ENCODE measurements around the gene SLC1A5. TPM values are rescaled to one million over a fixed set of nuclear protein-coding genes. Genes with fewer than 3 reads are reported as not detected.

SLC1A5 gene
- polyA plus RNA-seq, 1 donor, result 22.7 TPM

DNA sequence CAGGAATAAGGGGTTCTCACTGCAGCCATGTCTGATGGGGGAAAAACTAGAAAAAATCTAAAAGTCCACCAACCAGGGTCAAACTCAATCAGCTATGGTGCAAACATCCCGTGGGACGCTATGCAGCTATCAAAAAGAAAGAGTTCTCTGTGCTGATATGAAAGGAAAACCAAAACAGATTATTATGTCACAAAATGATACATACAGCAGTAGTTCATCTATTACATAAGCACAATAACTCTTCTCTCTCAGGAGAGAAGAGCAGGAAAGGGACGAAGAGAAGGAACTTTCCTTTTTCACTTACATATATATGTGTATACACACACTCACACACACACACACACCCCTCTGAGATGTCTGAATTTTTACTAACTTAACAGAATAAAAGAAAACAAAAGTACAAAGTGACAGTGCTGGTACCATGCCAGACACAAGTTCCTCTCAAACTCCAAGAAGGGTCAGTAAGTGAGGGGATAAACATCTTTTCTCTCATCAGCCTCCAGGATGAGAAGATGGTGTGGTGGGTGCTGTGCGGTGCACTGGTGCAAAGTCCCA is 45.4 kb downstream of the SLC1A5 start:
- DNase-seq, result no peak

DNA sequence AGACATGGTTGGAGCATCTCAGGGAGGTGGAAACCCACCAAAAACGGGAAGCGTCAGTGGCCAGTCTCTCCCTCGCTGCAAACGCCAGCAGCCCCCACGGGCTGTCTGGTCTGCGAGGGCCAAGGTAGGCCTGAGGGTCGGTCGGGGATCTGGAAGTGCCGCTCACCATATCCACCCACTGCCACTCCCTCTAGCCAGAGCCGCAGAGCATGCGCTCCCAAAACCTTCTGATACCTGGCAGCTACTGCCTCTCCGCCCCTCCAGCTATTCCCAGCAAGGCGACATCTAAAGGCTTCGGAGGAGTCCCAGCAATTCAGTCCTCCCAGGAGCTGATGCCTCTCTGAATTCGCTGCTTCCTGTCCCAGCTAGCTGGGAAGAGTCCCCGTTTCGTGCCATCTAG is 46.9 kb downstream of the SLC1A5 start:
- no peak for DNase-seq

DNA sequence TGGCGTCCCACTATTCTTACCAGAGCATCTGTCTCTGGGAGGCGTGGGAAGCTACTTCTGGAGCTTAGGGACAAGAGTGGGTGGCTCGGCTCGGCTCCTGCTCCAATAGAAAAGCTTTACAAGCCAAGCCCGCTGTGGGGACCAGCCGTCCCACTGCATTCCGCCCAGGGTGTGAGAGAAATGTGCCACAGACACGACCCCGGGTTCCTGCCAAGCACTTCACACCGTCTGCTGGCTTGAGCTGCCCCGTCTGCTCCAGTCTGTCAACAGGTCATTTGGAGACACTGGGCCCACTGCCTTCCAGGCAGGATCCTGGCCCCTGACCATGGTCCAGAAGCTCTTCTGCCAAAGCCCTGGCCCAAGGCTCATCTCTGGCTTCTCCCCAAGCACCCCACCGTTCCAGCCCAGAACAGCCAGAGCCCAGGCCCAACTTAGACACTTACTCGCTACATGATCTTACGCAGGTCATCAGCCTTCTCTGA is 49.1 kb downstream of the SLC1A5 start:
- DNase-seq, result no peak

DNA sequence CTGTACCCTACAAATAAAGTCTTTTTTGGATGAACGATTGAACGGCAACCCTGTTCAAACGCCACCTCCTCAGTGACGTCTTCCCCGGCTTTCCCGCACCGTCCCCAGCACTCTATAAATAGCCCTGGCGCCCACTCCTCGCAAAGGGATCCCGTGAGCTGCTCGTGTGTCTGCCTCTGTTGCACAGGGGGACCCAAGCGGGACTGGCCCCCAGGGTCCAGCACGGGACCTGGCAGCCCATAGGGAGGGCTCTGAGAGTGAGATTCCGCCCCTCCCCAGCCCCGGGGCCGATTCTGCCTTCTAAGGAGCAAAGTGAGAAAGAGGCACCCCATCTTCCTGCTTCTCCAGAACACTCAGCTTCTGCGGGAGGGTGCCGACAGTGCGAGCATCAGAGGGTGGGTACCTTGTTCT is 50.6 kb downstream of the SLC1A5 start:
- no peak for DNase-seq

DNA sequence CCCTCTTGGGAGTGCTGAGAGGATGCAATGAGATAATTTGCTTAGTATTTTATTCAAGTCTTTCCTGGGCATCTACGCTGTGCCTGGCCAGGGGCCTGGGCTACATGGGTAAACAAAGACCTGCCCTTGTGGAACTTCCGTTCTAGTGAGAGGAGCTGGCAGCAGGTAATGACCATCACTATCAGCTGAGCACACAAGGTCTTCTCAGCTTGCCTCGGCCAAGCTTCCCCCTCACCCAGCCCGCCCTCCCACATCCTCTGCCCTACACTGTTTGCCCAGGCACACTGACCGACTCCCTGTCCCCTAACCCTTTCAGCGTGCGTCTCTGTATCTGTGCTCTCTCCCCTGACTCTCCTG is 51.1 kb downstream of the SLC1A5 start:
- DNase-seq, result no peak

DNA sequence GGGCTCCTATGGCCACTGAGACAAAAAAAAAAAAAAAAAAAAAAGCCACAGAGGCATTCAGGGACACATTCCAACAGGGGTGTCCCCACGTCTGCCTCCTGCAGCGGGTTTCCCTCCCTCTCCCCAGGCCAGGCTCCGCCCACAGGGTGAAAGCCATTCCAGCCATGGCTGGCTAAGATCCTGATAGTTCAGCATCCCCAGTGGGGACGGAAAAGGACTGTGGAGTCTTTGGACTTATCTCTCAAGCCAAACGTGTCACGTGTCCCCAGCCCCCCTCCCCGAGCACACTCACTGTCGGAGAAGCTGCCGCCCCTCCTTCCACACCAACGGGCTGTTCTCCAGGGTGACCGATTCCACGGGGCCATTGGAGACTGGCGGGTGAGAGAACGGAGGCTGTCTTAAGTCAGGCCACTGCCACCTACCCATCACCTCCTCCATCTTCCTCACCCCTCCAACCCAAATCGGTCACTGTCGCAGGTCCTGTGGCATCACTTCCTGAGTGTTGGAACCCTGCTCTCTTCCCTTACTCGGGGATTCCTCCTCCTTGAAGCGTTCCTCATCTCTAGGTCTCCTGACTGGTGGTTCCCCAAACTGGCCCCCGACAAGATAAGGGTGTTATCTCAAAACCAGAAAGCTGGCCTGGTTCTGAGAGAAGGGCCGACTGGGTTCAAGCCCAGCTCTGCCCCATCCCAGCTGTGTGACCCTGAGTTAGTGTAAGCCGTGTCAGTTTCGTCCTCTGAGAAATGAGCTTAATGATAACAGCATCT is 51.7 kb downstream of the SLC1A5 start:
- DNase-seq, result no peak

DNA sequence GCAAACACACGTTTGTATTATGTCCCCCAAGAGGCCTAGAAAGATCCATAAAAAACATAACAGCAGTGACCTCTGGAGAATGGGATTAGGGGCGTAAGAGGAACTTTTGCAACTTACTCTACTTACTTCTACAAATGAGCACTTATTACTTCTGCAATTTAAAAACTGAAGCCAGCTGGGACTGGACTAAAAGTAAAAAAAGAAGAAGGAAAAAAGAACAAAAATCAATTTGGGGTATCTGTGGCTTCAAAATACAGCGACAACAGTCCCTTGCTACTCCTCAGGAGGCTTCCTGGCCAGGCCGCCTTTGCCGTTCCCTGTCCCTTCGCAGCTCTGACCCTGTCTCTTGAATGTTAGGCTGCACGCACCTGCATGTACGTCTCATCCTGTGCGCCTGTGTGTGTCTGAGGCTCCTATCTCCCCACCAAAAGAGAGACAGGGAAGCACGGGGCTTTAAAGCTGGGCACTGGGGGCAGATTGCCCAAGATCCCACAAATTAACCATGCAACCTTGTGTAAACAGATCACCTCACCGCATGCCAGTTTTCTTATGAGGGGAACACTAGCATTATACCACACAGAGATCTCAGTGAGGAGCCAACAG is 54.6 kb downstream of the SLC1A5 start:
- DNase-seq, result no peak

DNA sequence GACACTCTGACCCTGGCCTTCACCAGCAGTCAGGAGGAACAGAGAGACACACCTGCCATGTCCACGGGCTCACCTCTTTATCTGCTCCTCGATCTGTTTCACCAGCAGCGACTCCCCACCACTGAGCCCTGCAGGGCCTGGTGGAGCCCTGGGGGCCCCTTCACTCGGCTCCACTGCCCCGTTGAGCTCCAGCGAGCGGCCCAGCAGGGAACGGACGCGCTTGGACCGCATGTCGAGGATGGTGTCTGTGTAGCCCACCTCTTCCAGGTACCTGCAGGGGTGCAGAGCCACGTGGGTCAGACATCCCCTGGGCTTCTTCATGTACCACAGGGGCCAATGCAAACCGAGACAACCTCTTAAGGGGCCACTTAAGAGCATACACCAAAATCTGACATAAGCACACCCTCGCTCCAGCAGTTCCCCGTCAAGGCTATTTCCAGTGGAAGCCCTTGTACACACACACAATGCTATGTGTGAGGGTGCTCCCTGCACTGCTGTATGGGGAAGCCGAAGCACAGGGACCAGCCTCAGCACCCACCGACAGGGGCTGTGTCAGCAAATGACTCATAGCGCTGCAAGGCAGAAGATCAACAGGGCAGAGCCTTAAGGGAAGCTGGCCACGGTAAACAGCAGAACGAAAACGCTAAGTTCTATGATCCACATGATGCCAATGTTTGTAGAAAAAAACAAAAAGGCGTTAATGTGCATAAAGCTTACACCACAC is 55.3 kb downstream of the SLC1A5 start:
- DNase-seq, result no peak

DNA sequence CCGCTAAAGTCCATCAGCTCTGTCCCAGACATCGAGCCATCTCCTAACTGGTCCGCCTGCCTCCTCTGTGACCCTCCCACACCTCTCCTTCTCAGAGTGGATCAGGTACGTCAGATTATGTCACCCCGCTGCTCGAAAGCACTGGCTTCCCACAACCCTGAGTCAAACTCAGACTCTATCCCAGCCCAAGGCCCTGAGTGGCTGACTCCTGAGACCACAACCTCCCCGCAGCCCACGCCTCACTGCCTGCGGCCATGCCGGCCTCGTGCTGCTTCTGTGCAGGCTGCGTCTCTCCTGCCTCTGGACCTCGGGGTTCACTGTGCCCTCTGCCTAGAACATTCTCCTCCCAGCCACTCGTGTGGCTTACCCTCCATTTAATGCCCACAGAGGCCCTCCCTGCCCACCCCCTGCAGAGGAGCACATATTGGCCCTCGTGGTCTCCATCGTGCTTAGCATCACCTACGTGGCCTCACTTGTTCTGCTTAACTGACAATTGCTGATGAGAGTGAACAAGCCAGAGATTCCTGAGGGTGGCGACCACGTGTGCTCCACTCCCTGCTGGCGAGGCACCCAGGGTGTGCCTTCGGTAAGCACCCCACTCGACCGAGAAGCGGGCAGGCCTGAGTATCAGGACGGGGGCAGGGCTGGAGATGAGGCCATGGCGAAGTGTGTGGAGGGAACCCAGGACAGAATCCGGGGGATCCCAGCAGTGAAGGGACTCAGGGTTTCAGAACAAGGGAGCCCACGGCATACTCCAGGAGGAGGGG is 56.0 kb downstream of the SLC1A5 start:
- DNase-seq, result no peak

DNA sequence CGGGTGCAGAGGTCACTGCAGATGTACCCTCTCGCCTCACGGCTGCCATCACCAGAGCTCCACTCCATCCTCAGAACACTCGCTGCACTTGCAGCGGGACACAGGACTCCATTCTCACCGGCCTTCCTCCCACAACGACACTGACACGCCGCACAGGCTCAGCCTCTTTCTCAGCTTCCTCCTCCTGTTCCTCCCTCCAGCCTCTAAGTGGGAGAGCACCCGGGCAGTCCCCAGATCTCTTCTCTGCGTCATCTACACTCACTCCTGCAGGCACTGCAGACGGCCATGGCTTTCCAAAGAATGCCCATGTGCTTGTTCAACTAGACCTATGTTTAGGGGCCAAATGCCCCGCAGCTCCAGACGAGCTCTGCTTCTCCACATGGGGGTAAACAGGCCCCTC is 56.8 kb downstream of the SLC1A5 start:
- DNase-seq, result no peak

DNA sequence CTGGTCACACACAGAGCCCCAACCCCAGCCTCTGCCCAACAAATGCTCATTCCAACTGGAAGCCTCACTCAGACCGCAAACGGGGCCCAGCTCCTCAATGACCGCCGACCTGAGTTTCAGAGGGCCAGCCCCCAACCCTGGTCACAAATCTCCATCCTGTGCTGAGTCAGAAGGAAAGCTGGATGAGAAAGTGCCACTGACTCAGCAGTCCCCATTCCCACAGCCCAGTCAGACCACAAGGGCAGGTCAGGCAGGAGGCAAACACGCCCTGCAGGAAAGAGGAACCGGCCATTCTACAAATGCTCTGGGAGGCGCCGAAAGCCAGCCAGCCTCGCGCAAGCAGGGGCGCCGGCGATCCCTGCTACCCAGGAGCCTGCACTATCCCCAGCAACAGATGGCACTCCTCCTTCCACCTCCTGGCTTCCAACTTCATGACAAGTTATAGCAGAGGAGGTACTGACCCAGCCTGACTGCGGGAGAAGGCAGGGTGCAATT is 57.3 kb downstream of the SLC1A5 start:
- no peak for DNase-seq

DNA sequence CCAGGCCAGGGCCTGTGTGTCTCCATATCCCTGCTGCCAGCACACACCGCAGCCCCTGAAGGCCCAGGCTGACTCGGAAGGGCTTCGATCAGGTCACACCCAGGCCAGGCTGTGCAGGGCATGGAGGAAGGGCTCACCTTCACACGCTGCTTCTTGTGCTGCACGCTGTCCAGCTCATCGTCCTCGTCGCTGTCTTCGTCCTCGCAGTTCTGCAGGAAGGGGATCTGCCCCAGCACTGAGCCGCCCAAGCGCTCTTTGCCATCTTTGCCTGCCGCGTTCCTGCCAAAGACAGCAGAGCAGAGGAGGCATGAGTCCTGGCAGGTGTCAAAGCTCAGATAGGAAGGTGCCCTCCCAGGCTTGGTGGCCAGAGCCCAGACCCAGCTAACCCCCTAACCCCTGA is 57.8 kb downstream of the SLC1A5 start:
- DNase-seq, result no peak

DNA sequence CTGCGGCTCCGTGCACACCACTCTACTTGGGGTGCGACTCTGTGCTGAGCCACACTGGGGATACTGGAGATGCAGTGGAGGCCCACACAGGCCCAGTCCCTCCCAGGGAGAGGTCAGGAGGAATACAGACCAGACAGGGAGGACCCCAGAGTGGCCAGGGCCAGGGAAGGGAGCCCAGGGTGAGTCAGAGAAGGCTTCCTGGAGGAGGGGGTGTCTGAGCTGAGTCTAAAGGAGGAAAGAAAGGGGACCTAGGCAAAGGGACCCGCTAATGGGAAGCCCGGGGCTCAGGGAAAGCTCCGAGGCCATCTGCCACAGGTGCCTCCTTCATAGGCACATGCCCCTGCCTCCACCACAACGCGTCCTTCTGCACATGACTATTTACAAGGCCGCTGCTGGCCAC is 58.2 kb downstream of the SLC1A5 start:
- no peak for DNase-seq

DNA sequence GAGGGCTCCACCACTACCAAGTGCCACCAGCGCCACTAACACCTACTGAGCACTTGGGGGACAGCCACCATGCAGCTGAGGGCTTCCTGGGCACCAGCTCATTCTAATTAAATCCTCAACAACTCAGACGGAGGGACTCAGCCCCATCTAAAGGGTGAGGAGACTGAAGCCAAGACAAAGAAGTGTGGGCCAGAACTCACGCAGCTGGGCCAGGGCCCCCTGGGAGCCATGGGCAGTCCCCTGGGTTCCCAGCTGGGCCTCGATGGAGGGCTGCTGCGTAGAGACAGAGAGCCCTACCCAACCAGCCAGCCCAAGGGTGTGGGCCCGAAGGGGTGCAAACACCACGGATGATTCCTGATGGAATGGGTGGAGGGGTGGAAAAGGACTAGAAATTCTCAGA is 58.7 kb downstream of the SLC1A5 start:
- no peak for DNase-seq

DNA sequence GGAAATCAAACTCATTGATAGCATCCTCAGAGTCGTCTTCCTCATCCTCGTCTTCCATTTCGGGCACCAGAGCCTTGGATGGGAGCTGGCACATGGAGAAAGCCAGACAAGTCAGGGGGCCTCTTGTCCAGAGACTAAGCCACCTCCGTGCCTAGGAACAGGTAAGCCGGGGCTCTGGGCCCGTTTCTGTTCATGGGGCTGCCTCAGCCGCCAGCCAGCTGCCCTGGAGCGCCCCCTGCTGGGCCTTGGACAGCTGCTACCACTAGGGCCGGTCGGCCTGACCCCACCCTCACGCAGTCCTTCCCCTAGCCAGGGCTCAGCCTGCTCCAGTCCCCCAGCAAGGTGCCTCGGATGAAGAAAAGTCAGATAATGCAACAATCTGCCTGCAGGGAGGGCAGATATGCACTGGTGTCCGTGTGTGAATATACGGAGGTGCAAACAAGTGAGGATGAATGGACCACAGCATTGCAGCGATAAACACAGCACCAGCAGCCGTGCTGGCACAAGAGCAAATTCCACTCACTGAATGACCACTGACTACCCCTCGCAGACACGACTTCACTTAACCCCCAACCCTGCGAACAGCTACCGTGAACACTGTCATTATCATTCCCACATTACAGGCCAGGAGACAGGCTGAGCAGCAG is 59.6 kb downstream of the SLC1A5 start:
- peak; percentile 73 for DNase-seq

DNA sequence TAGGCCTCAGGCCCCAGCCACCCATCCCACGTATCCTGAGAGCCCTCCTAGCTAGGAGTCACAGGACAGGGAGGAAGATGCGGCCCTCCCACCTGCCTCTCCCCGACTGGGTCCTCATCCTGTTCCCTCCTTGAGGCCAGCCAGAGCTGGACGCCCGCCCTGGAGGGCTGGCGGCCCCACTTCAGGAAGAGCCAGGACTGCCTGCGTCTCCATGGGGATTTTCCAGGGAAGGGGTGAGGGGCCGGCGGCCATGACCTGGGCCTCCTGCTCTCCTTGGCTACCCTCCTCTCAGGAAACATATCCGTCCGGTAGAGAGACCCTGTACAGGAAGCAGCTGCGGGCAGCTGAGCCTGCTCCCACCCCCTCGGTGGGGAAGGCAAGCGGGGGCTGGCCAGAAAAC is 60.2 kb downstream of the SLC1A5 start:
- no peak for DNase-seq

DNA sequence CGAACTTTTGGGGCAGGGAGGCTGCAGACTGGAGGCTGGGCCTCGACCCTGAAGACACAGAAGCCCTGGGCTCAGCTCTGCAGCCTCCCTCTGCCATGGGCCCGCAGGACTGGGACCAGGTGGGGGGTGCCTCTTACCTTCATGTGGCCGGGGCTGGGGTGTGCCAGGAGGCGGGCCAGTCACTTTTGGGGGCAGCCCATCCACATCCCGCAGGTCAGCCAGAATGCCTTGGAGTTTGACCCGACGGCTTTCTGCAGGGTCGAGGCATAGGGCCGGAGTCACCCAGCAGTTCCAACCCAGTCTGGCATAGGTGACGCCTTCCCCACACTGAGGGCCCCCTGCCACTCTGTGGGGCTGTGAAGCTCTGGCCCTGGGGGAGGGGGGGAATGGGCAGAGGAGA is 60.6 kb downstream of the SLC1A5 start:
- no peak for DNase-seq

DNA sequence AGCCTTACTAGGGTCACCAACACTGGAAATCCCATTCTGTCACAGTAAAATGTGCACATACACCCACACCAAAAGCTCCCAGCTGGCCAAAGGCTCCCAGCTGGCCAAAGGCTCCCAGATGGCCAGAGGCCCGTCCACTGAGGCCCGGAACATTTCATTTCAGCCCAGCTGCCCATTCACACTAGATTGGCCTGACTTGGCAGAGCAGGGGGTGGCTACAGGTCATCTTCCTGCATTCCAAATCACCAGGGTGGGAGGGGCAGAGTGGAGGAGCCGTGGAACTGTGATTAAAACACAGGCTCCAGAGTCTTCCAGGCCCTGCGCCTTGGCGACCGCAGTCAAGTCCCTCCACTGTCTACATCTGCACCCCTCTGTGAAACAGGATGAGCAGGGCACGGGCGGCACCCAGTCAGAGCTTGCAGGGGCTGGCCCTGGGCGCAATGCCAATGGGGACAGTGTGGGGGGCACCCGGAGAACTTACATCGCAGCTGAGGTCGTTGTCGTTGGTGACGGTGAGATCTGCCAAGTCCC is 61.4 kb downstream of the SLC1A5 start:
- no peak for DNase-seq

DNA sequence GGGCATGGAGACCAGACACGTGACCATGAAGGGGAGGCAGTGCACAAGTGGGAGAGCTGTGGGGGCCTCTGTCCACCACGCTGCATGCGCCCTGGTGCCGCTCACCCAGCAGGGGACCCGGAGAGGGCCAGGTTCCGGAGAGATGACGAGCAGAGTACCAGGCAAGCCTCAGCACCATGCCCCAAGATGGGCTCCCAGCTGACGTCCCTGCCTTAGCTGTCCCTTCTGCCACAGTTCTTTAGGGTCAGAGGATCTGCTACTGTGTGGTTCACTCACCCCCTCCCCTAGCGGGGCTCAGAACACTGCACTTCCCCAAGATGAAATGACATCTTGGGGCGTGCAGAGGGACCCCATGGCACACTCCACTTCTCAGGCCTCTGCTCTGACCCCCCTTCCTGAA is 61.8 kb downstream of the SLC1A5 start:
- no peak for DNase-seq

DNA sequence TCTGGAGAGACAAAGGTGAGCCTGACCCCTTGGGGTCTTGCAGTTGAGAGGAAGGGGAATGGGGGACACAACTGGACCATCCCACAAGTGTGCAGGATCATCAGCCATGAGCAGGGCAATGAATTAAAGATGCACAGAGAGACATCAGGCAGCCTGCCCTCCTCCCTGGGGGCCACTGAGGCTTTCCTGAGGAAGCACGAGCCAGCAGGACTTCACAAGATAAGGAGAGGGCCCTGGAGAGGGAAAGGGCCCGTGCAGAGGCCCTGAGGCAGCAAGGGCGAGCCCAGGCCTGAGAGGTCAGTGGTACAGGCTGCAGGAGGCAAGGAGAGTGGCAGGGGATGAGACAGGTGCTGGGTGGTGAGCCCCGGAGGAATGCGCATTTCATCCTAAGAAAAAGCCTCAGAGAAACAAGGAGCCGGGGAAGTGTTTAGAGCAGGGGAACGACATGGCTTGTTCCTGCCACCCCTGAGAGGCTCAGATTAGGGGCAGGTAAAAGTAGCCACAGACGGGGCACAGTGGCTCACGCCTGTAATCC is 62.5 kb downstream of the SLC1A5 start:
- no peak for DNase-seq

DNA sequence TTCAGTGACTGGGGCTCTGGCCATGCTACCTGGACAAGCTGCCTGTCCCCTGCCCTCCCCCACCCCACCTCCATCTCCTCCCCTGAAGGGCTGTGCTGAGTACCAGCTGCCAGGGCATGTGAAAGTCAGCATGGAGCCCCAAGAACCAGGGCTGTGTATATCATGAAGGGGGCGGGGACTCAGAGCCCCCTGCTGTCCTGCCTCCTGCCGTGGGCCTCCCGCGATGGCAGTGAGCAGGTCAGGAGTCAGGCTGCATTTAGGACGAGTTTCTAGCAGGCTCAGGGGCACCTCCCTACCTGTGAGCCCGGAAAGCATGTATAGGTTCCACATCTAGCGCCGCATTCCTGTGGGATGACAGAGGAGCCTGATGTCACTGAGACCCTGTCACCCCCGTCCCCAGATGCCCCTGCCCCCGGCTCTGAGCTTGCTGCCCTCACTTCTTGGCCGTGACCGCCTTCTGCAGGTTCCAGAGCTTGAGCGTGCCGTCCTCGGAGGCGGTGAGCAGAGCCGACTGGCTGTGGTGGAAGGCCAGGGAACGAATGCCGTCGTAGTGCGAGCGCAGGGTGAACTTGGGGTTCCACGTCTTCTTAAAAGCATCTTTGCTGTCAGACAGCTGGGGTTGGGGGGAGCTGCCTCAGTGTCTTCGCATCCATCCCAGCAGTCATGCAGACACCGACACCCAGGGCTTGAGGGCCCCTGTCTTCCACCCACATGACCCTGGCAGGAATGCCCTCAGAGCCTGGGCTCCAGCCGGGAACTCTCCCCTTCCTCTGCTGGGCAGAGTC is 63.2 kb downstream of the SLC1A5 start:
- DNase-seq, result no peak
